SIG-M5 treated with dmso at 0.1 percent for 504 hours (cell line): ENCODE results near the gene ANTKMT.

Experiments
- DNase-seq: peaks from one replicate; lab custom pipeline; 2025; ENCODE audit not compliant: unreplicated experiment; lab: John Stamatoyannopoulos, UW

The ANTKMT gene, protein sequence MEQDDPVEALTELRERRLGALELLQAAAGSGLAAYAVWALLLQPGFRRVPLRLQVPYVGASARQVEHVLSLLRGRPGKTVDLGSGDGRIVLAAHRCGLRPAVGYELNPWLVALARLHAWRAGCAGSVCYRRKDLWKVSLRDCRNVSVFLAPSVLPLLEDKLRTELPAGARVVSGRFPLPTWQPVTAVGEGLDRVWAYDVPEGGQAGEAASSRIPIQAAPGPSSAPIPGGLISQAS

DNA sequence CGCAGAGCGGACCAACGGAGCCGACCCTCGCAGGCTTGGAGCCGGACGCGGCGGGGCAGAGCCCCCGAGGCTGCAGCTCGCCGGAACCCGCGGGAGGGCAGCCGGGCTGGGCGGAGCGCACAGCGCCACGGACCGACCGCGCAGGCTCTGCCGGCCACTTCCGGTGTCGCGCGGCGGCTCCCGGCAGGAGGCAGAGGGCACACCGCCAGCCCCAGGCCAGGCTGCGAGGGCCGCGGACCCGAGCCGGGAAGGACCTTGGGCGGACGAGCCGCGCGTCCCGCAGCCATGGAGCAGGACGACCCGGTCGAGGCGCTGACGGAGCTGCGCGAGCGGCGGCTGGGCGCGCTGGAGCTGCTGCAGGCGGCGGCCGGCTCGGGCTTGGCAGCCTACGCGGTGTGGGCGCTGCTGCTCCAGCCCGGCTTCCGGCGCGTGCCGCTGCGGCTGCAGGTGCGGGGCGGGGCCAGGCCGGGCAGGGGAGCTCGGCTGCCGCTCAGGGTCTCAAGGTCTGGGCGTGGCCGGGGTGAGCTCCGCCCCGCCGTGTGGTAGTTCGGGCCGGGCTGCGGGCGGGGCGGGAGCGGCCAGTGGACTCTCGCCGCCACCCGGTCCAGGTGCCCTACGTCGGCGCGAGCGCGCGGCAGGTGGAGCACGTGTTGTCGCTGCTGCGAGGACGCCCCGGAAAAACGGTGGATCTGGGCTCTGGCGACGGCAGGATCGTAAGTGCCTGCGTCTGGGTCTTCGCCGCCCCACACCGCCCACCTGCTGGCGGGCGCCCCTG is at the start of gene ANTKMT:
Gene ANTKMT, plus strand, starts transcription at position 157 of the 775 bp plus-strand sequence. Its CDS starts 129 bp downstream, at position 286.
- DNase-seq, result peak; percentile 71

GRCh38 chr16:671353-672131 is 49.4 kb upstream of the ANTKMT start:
- DNase-seq, result no peak

- DNase-seq, result no peak
Observed at GRCh38 chr16:672371-672770, 48.6 kb upstream of the ANTKMT start.

DNA sequence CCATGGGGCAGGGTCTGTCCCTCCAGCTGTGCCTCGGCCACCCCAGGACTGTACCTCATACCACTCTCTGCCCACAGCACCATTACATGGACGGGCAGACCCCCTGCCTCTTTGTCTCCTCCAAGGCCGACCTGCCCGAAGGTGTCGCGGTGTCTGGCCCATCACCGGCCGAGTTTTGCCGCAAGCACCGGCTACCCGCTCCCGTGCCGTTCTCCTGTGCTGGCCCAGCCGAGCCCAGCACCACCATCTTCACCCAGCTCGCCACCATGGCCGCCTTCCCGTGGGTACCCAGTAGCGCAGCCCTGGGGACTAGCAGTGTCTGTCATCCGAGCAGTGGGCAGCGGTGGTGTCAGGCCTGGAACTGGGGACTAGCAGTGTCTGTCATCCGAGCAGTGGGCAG is 48.1 kb upstream of the ANTKMT start:
- DNase-seq, result no peak

DNA sequence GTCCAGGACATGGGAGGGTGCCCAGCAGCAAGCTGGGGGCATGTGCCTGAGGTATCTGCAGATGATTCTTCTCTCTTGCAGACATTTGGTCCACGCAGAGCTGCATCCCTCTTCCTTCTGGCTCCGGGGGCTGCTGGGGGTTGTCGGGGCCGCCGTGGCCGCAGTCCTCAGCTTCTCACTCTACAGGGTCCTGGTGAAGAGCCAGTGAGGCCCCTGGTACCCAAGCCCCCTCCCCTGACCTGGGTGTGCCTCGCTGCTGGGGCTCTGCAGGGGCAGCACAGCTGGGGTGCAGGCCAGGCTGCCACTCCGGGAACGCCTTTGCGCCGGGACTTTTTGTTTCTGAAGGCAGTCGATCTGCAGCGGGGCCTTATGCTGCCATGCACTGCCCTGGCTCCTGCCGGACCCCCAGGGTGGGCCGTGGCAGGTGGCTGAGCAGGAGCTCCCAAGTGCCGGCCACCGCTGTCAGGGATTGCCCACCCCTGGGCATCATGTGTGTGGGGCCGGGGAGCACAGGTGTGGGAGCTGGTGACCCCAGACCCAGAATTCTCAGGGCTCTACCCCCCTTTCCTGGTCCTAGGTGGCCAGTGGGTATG is 47.5 kb upstream of the ANTKMT start:
- no peak for DNase-seq

- DNase-seq, result no peak
Observed at GRCh38 chr16:674214-674881, 46.6 kb upstream of the ANTKMT start.

DNA sequence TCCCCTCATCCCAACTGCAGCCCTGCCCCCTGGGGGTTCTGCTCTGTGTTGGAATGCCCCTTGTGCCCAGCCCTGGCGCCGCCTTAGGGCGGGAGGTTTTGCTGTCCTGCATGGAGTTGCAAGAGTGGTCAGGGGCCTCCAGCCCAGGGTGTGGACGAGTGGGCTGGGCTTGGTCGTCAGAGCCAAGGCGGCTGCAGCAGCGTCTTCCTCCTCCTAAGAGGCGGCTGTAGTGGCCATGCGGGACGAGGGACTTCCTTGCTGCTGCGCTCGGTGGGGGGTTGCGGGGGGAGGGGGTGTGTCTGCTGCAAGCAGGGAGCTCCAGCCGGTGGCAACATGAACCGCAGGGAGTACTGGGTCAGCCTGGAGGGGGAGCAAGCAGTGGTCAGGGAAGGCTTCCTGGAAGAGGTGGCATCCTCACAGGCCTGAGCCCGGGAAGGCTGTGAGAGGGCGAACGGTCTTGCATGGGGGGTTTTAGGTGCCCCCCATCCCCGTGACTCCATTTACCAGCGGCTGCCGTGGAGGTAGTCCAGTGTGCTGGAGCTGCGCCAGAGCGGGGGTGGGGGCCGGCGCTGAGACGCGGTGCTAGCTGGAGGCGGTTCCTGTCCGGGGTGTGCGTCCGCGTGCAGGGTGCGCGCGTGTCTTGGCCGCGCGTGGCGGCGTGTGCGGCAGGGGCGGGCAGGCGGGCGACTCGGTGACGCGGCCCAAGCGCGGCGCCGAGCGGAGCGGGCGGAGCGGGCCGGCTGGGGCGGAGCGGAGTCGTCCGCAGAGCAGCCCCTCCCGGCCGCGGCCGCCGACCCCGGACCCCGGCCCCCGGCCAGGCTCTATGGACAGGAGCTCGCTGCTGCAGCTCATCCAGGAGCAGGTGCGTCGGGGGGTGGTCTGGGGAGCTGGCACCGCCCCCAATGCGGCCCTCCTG is 45.7 kb upstream of the ANTKMT start, which contains the start of gene RHBDL1:
Gene RHBDL1, plus strand, starts transcription at position 704 of the 916 bp plus-strand sequence. Its CDS starts 120 bp downstream, at position 824.
- no peak for DNase-seq

DNA sequence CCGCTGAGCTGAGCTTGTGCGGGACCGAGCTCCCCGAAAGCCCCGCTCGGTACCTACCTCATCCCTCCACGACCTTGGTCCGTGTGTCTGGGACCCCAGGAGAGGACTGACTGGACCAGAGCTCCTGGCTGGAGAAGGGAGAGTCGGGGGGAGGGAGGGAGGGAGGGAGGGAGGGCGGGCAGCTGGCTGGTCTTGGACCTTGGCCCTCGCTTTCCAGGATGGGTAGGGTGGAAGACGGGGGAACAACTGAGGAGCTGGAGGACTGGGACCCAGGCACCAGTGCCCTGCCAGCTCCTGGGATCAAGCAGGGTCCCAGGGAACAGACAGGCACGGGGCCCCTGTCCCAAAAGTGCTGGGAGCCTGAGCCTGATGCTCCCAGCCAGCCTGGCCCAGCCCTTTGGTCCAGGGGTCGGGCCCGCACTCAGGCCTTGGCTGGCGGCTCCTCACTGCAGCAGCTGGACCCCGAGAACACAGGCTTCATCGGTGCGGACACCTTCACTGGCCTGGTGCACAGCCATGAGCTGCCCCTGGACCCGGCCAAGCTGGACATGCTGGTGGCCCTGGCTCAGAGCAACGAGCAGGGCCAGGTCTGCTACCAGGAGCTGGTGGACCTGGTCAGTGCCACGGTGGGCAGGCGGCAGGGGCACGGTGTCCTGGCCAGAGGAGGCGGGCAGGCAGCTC is 44.9 kb upstream of the ANTKMT start:
- no peak for DNase-seq

- DNase-seq, result no peak
Observed at GRCh38 chr16:676565-676902, 44.4 kb upstream of the ANTKMT start.

- DNase-seq, result no peak
Observed at GRCh38 chr16:676913-677312, 44.0 kb upstream of the ANTKMT start.

GRCh38 chr16:677316-678190 is 43.4 kb upstream of the ANTKMT start:
- no peak for DNase-seq

DNA sequence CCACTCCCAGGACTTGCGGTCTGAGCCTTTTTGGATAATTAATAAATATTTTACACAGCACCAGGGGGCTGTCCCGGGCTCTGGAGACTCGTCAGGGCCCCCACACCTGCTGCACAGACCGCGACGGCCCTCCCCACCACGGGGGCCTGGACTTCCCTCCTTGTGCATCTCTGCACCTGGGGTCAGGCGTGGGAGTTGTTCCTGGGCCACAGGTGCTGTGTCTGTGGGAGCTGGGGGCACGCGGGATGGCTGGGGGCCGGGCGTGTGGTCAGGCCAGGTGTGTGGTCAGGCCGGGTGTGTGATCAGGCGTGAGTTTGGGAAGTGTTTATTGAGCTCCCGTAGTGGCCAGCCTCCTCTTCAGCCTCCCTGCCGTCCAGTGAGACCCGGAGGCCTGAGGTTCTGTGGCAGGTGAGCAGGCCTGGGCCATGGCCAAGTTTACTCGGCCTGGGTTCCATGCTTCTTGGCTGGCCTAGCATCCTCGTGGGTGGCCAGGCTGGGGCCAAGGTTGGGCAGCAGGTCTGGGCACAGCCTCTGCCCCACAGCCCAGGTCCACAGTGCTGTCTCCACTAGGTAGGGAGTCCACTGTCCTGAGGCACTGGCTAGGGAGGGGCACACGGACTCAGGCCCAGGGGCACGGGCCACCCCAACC is 42.6 kb upstream of the ANTKMT start:
- DNase-seq, result no peak

DNA sequence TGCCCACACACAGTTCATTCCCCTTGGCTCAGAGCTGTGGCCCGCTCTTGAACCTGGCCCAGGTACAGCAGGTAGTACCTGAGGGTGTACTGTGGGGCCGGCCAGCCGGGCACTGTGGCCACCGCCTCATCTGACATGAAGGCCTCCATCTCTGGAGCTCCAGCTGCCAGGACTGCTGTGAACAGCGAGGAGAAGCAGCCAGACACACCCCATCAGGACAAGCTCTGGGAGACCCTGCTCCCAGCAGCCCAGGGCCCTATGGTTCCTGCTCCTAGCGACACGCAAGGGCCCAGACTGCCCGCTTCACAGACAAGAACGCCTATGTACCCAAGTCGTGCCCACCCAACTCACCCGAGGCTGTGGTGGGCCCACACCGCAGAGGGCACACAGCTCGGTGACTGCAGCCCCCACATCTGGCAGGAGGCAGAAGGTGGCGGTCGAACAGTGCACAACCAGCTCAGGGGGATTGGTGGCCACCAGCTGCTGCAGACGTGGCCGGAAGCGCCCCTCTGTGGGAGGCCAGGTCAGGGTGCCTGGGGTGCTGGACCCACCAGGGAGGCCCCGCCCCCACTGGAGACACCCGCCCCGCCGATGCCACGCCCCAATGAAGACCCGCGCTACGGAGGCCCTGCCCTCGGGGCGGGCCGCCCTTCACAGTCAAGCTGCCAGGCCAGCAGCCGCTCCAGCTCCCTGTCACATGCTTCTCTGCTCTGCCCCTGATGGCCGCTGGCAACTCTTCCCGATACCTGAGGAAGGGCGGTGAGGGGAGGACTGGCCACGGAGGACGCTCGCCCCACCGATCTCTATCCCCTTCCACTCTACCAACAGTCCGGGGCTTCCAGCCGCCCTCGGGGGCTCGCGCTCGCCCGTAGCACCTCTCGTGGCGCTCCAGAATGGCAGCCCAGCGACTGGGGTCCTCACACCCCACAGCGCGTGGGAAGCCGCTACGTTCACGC is 41.8 kb upstream of the ANTKMT start:
- DNase-seq, result peak; percentile 40

DNA sequence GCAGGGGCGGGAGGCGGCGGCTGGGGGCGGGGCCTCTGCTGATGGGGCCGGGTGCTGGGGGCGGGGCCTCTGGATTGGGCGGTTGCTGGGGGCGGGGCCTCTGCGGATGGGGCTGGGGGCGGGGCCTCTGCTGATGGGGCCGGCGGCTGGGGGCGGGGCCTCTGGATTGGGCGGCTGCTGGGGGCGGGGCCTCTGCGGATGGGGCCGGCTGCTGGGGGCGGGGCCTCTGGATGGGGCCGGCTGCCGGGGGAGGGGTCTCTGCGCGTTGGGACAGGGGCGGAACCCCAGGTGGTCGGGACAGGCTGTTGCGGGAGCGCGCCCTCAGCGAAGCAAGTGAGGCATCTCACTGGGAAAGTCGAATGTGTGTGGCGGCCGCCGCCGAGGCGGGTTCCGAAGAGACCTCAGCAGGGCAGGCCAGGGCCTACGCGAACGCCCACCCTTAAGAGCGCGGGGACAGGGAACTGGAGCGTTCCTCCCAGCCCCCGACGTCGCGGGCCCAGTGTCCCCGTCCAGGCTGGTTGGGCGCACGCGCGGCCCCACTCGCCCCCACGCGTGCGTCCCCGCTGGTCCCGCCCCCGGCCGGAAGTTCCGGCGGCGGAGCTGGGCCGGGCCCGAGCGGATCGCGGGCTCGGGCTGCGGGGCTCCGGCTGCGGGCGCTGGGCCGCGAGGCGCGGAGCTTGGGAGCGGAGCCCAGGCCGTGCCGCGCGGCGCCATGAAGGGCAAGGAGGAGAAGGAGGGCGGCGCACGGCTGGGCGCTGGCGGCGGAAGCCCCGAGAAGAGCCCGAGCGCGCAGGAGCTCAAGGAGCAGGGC is 40.9 kb upstream of the ANTKMT start, which contains the start of gene STUB1:
Gene STUB1, plus strand, starts transcription at position 597 of the 811 bp plus-strand sequence. Its CDS starts 116 bp downstream, at position 713.
- DNase-seq, result peak; percentile 83

GRCh38 chr16:680625-680945 is 40.4 kb upstream of the ANTKMT start:
- DNase-seq, result no peak
